ENCODE results near the gene NAALADL2. TPM values are rescaled to one million over a fixed set of nuclear protein-coding genes. Genes with fewer than 3 reads are reported as not detected.

NAALADL2 gene
- polyA plus RNA-seq, 2 of the 4 experiments (the other 2 are of a cell fraction): 0.09 to 0.28 TPM

GRCh38 chr3:175266478-175266877, 407.3 kb downstream of the NAALADL2 start:
- CTCF ChIA-PET: no interaction called here
- Histone ChIP-seq H3K4me1 (peaks cover 8% of the 10 kb centered on the region), H3K9me3 (no peaks in the 10 kb centered on the region), H3K4me3 (no peak overlapping the region), H3K4me2 (peak overlapping the region; percentile 12; the same call in 2 of the 3 replicates), H3K27ac (no peak overlapping the region)
- POLR2A ChIA-PET: no interaction called here
- TF ChIP-seq FOSL2 (IDR thresholded peaks at IDR 0.05): no peak
- peak; percentile 41; the same call in 1 of the 2 replicates for TF ChIP-seq FOSL2 (CRISPR knock-in tag; IDR thresholded peaks at IDR 0.05)
- TF ChIP-seq EHF (CRISPR knock-in tag; IDR thresholded peaks at IDR 0.05): no peak
- ATAC-seq (no peak), DNase-seq (ENCODE audit: low read depth in 1 of 2, low spot score in 1 of 2) (no peak), FAIRE-seq (no peak)
- 11% methylated on average over 1 of the region's 1 CpG for WGBS (ENCODE audit: missing lambda C conversion rate)

DNA sequence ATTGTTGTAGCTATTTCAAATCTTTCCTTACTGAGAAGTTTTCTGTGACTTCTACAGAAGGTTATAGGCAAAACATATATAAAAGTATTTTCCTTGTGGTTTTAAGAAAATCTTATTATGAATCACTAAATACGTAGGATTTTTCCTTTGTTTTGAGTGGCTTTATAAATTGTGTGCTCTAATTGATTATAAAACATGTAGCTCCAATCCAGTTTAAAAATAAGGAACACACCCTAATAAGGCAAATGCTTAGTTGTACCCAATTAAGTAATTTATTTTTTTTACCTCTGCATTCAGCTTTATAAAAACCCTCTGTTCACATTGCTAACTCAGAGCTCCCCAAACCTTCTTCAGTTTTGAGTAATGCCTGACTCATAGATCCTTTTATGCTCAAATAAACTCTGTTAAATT, 408.0 kb downstream of the NAALADL2 start:
- H3K27ac ChIP-seq: no peak overlapping the region
- POLR2A ChIA-PET: no interaction called here
- peak overlapping the region; percentile 12; the same call in 2 of the 3 replicates for H3K4me2 ChIP-seq
- TF ChIP-seq CHD2 (IDR thresholded peaks at IDR 0.05; ENCODE audit: low read length, partially characterized antibody): no peak
- TF ChIP-seq TFCP2L1 (CRISPR knock-in tag; IDR thresholded peaks at IDR 0.05): no peak
- no peak for TF ChIP-seq HOXB5 (CRISPR knock-in tag; IDR thresholded peaks at IDR 0.05)
- TF ChIP-seq CHD4 (IDR thresholded peaks at IDR 0.05; ENCODE audit: borderline replicate concordance): no peak
- TF ChIP-seq MYC (IDR thresholded peaks at IDR 0.05; ENCODE audit: borderline replicate concordance, low read length): no peak
- no peak for TF ChIP-seq ZFP36 (IDR thresholded peaks at IDR 0.05; ENCODE audit: borderline replicate concordance, partially characterized antibody)
- peaks cover 8% of the 10 kb centered on the region for H3K4me1 ChIP-seq
- no peak for ATAC-seq
- no peak overlapping the region for H3K4me3 ChIP-seq
- CTCF ChIA-PET: no interaction called here
- WGBS (ENCODE audit: missing lambda C conversion rate): 58% methylated on average over 1 of the region's 1 CpG
- no peaks in the 10 kb centered on the region for H3K9me3 ChIP-seq
- FAIRE-seq: no peak
- DNase-seq (ENCODE audit: low read depth in 1 of 2, low spot score in 1 of 2): no peak

DNA sequence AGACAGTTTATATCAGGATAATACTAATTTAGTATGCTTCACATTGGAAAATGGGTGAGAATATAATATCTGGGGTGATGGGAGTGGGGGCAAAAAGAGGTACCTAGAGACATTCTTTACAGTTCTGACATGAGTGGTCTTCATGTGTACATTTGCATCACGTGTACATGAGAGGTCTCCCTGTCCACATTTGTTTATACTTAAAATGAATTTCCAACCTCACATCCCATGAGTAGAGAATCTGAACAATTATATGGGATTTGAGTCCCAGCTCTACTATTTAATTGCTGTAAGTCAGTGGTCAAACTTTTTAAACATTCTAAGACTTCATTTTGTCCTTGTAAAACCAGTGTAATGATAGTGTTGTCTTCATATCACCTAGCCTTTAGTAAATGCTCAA, 408.4 kb downstream of the NAALADL2 start:
- ChIA-PET POLR2A (no interaction called here), CTCF (no interaction called here)
- ATAC-seq (no peak), FAIRE-seq (no peak), DNase-seq (ENCODE audit: low read depth in 1 of 2, low spot score in 1 of 2) (no peak)
- Histone ChIP-seq H3K27ac (no peak overlapping the region), H3K4me1 (peaks cover 8% of the 10 kb centered on the region), H3K4me2 (no peak overlapping the region), H3K9me3 (no peaks in the 10 kb centered on the region), H3K4me3 (no peak overlapping the region)
- TF ChIP-seq FOSB (CRISPR knock-in tag; IDR thresholded peaks at IDR 0.05) (no peak), RAD21 (conservative IDR thresholded peaks at IDR 0.05 in 1 of 2, IDR thresholded peaks at IDR 0.05 in 1 of 2) (no peak), RARB (CRISPR knock-in tag; IDR thresholded peaks at IDR 0.05) (no peak), EHF (CRISPR knock-in tag; IDR thresholded peaks at IDR 0.05) (no peak), HMGXB4 (CRISPR knock-in tag; IDR thresholded peaks at IDR 0.05; ENCODE audit: borderline replicate concordance) (no peak), POLR2A (IDR thresholded peaks at IDR 0.05; ENCODE audit: low read length) (no peak), USF2 (IDR thresholded peaks at IDR 0.05) (no peak), SMC3 (IDR thresholded peaks at IDR 0.05) (no peak)
- TF ChIP-seq, protein P1, sequence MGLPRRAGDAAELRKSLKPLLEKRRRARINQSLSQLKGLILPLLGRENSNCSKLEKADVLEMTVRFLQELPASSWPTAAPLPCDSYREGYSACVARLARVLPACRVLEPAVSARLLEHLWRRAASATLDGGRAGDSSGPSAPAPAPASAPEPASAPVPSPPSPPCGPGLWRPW (IDR thresholded peaks at IDR 0.05): no peak
- TF ChIP-seq, protein P2, sequence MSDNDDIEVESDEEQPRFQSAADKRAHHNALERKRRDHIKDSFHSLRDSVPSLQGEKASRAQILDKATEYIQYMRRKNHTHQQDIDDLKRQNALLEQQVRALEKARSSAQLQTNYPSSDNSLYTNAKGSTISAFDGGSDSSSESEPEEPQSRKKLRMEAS (IDR thresholded peaks at IDR 0.05): no peak
- TF ChIP-seq, protein P3, sequence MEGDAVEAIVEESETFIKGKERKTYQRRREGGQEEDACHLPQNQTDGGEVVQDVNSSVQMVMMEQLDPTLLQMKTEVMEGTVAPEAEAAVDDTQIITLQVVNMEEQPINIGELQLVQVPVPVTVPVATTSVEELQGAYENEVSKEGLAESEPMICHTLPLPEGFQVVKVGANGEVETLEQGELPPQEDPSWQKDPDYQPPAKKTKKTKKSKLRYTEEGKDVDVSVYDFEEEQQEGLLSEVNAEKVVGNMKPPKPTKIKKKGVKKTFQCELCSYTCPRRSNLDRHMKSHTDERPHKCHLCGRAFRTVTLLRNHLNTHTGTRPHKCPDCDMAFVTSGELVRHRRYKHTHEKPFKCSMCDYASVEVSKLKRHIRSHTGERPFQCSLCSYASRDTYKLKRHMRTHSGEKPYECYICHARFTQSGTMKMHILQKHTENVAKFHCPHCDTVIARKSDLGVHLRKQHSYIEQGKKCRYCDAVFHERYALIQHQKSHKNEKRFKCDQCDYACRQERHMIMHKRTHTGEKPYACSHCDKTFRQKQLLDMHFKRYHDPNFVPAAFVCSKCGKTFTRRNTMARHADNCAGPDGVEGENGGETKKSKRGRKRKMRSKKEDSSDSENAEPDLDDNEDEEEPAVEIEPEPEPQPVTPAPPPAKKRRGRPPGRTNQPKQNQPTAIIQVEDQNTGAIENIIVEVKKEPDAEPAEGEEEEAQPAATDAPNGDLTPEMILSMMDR (IDR thresholded peaks at IDR 0.05): no peak
- WGBS (ENCODE audit: missing lambda C conversion rate): 12% methylated on average over 1 of the region's 1 CpG

Measured in A549 (cell line).